Panc1 (cell line): ENCODE results near the gene SERAC1. TPM values are rescaled to one million over a fixed set of nuclear protein-coding genes. Genes with fewer than 3 reads are reported as not detected.

Experiments used
- ATAC-seq: fragments of 200-7000 bp; cut with Tn5 transposase; 2 replicates; pipeline ENCODE4 v1.9.1; 2020; ENCODE audit warnings: mild to moderate bottlenecking, moderate library complexity
- BruUV-seq: library from RNA; stranded (reverse); fragments of 400-500 nt; replicated peaks from 2 replicates; lab custom pipeline; 2021; lab: Mats Ljungman, UMichigan
- CTCF ChIA-PET: fragments of 300-600 bp; sonication (Branson Sonifier 250); formaldehyde crosslinking; loops from one replicate; lab custom pipeline; 2022; ENCODE audit warnings: antibody characterized with exemption; lab: Charles Lee
- POLR2A ChIA-PET: fragments of 300-600 bp; sonication (Branson Sonifier 250); formaldehyde crosslinking; loops from one replicate; lab custom pipeline; 2022; ENCODE audit warnings: antibody characterized with exemption; lab: Charles Lee
- DNase-seq: peaks from one replicate; pipeline ENCODE4 v3.0.0-alpha.2; 2010; ENCODE audit warnings: low read depth, low spot score
- H3K27ac ChIP-seq: 2 replicates; pipeline ENCODE4 v1.5.1; 2011; ENCODE audit warnings: mild to moderate bottlenecking, low read length, inconsistent platforms
- H3K27me3 ChIP-seq: fragments of 200-500 bp; sonication (Bioruptor generic); 2 replicates; pipeline ENCODE4 v1.6.0; 2014; ENCODE audit warnings: low read length, inconsistent platforms; ENCODE audit not compliant: control insufficient read depth, insufficient read depth
- H3K36me3 ChIP-seq: fragments of 200-500 bp; sonication (Bioruptor generic); 2 replicates; pipeline ENCODE4 v1.5.1; 2014; ENCODE audit warnings: inconsistent platforms, mild to moderate bottlenecking, low read length, moderate library complexity; ENCODE audit not compliant: control insufficient read depth, insufficient read depth
- H3K4me1 ChIP-seq: 2 replicates; pipeline ENCODE4 v1.5.1; 2011; ENCODE audit warnings: inconsistent platforms, mild to moderate bottlenecking, low read length, moderate library complexity; ENCODE audit not compliant: control insufficient read depth, insufficient read depth
- H3K4me3 ChIP-seq, 2 experiments: 2 replicates each; pipeline ENCODE4 v1.5.1; 2011 to 2012; ENCODE audit warnings: low read depth in 2 of 2, low read length in 2 of 2, mild to moderate bottlenecking in 2 of 2, inconsistent platforms in 1 of 2, moderate library complexity in 1 of 2
- H3K9me3 ChIP-seq: fragments of 200-500 bp; sonication (Bioruptor generic); 2 replicates; pipeline ENCODE4 v1.5.1; 2014; ENCODE audit warnings: low read depth, mild to moderate bottlenecking, inconsistent platforms, low read length, moderate library complexity; ENCODE audit not compliant: control insufficient read depth, insufficient read depth
- CTCF ChIP-seq: fragments of 450-650 bp; IDR thresholded peaks from 2 replicates; pipeline ENCODE4 v1.5.1; 2017; ENCODE audit warnings: mild to moderate bottlenecking
- POLR2AphosphoS5 ChIP-seq: IDR thresholded peaks from 2 replicates; pipeline ENCODE4 v1.6.1; 2012; ENCODE audit warnings: mild to moderate bottlenecking, low read depth, low read length, moderate library complexity
- REST ChIP-seq, 2 experiments: IDR thresholded peaks; 2 replicates each; pipeline ENCODE4 v1.6.1; 2011 to 2012; ENCODE audit warnings: low read depth in 2 of 2, control low read depth in 1 of 2, low read length in 1 of 2, mild to moderate bottlenecking in 1 of 2, moderate library complexity in 1 of 2; ENCODE audit not compliant: insufficient read depth in 1 of 2
- SIN3A ChIP-seq: IDR thresholded peaks from 2 replicates; pipeline ENCODE4 v1.6.1; 2012; ENCODE audit warnings: low read depth, mild to moderate bottlenecking, low read length, moderate library complexity, borderline replicate concordance; ENCODE audit not compliant: insufficient read depth
- TCF7L2 ChIP-seq: IDR thresholded peaks from 2 replicates; pipeline ENCODE4 v1.6.1; 2011; ENCODE audit warnings: mild to moderate bottlenecking, low read depth, low read length, inconsistent platforms
- in situ Hi-C: cut with HindIII; loops from 2 replicates; pipeline ENCODE4 v1.10.0; 2016; ENCODE audit warnings: low sequenced_read_pairs, low pct_unique_long_range_greater_than_20kb
- intact Hi-C: fragments of 100-400 bp; cut with micrococcal nuclease; formaldehyde crosslinking; loops from one replicate; pipeline ENCODE4 v1.10.0; 2022; ENCODE audit not compliant: unreplicated experiment
- total RNA-seq: library from RNA; stranded (reverse); gene quantifications from one replicate; pipeline ENCODE4 v1.2.1, GENCODE V29; 2021; ENCODE audit not compliant: unreplicated experiment

The SERAC1 gene
- total RNA-seq, 1 experiment from 2014 or later, result 8.2 TPM

DNA sequence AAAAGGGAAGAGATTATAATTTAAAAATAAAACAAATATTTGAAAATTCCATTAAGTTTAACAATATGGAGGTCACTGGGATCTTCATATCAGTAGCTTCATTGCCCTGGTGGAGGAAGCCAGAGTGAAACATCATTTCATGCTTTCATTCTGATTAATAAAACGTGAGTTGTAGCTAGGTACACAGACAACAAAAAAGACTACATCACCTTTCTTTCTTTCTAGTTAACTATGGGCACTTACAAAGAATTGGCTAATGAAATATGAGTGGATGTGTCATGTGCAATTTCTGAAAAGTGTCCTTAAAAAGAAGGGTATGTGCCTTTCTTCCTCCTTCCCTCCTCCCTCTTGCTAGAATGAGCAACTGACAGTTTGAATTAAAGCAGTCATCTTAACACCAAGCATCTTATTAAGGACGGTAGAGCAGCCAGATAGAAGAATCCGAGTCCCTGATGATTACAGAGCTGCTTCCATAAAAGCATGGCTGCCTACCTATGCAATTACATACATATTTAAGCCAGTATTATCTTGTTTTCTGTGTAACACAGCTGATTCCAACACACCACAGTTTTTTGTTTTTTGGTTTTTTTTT, 3.4 kb downstream of the SERAC1 start:
- no peaks in the 10 kb centered on the region for H3K27me3 ChIP-seq
- in situ Hi-C loops (no loop called here), intact Hi-C loops (no loop called here)
- no peaks in the 10 kb centered on the region for H3K9me3 ChIP-seq
- ATAC-seq, result no peak
- peaks cover 5% of the 10 kb centered on the region for H3K4me1 ChIP-seq
- no peaks in the 10 kb centered on the region; the same call in 1 of the 2 replicates for H3K36me3 ChIP-seq
- no peak for DNase-seq
- TF ChIP-seq TCF7L2, result no peak
- TF ChIP-seq SIN3A, result no peak
- no peak for TF ChIP-seq REST (IDR thresholded peaks at IDR 0.05; ENCODE audit: insufficient read depth in 1 of 2, low read depth in 2 of 2, low read length in 1 of 2)
- TF ChIP-seq CTCF, result no peak
- TF ChIP-seq POLR2AphosphoS5, result no peak
- ChIA-PET POLR2A (interaction anchor here (0.6 kb wide), 1 partner anchor 14 kb away, joined by 3 read pairs; no protein-coding TSS in a partner anchor), CTCF (interaction anchor here (0.6 kb wide), 1 partner anchor 50 kb away, joined by 3 read pairs; no protein-coding TSS in a partner anchor)
- H3K27ac ChIP-seq, result no peak overlapping the region
- no peak overlapping the region for H3K4me3 ChIP-seq
- no TSS peak for BruUV-seq

DNA sequence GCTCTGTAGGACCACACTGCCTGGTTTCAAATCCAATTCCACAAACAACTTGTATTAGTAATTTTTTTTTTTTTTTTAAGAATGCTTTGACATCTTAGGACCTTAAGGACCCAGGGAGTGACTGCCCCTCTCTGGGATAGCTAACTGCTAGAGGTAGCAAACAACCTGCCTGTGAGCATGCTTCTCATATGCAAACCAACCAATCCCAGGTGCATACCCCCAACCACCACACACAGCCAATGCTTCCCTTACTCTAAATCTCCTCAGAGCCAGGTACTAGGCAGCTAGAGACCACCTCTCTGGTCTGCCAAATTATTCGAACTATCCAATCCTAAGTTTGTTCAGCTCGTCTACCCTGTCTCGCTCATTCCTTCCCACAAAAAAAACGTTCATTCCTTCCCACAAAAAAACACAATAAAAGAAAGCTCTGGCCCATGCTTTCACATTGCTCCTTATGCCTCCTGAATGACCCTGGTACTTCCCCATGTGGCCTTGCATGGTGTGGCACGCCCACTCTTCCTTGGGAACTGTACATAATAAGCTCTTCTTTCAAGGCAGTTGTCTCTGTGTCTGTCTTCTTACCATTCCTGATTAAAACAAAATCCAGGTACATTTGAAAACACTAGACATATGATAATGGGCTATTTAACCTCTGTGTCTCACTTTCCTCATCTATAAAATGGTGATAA, 6.4 kb downstream of the SERAC1 start:
- peaks cover 2% of the 10 kb centered on the region; the same call in 1 of the 2 replicates for H3K36me3 ChIP-seq
- peaks cover under 1% of the 10 kb centered on the region; the same call in 1 of the 2 replicates for H3K4me1 ChIP-seq
- BruUV-seq, result no TSS peak
- no peak overlapping the region for H3K27ac ChIP-seq
- ATAC-seq, result no peak
- DNase-seq, result no peak
- ChIA-PET CTCF (no interaction called here), POLR2A (no interaction called here)
- TF ChIP-seq TCF7L2 (no peak), CTCF (no peak), POLR2AphosphoS5 (no peak), REST (IDR thresholded peaks at IDR 0.05; ENCODE audit: insufficient read depth in 1 of 2, low read depth in 2 of 2, low read length in 1 of 2) (no peak), SIN3A (no peak)
- intact Hi-C loops (no loop called here), in situ Hi-C loops (no loop called here)
- H3K9me3 ChIP-seq, result no peaks in the 10 kb centered on the region
- H3K4me3 ChIP-seq, result no peak overlapping the region
- H3K27me3 ChIP-seq, result no peaks in the 10 kb centered on the region
